ENCODE data around the gene OOSP3.
"Not testable (repeated sequence)": the region's sequence is repeated elsewhere in the genome, so short reads cannot be mapped to it uniquely, and the experiment has no call there.

OOSP3 gene

DNA sequence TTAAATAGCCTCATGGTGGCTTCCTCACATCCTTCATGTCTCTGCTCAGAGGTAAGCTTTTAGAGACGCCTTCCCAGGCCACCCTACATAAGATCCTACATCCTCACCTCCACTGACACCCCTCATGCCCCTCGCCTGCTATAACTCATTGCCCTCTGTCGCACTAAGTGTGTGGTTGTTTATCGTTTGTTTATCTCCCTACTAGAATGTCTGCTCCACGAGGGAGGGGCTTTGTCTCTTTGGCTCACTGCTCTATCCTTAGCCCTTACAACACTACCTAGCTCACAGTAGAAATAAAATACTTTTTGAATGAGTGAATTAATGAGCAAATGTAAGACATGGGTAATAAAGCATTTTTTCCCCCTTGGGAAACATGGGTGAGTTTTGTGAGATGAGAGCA is 32.0 kb upstream of the OOSP3 start:
- TF ChIP-seq, protein P1, sequence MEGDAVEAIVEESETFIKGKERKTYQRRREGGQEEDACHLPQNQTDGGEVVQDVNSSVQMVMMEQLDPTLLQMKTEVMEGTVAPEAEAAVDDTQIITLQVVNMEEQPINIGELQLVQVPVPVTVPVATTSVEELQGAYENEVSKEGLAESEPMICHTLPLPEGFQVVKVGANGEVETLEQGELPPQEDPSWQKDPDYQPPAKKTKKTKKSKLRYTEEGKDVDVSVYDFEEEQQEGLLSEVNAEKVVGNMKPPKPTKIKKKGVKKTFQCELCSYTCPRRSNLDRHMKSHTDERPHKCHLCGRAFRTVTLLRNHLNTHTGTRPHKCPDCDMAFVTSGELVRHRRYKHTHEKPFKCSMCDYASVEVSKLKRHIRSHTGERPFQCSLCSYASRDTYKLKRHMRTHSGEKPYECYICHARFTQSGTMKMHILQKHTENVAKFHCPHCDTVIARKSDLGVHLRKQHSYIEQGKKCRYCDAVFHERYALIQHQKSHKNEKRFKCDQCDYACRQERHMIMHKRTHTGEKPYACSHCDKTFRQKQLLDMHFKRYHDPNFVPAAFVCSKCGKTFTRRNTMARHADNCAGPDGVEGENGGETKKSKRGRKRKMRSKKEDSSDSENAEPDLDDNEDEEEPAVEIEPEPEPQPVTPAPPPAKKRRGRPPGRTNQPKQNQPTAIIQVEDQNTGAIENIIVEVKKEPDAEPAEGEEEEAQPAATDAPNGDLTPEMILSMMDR (conservative IDR thresholded peaks at IDR 0.05; ENCODE audit: control insufficient read depth, insufficient read depth, low read depth, low read length) = no peak
- H3K4me3 ChIP-seq (ENCODE audit: control insufficient read depth, low read depth, low read length) = no peak overlapping the region
- DNase-seq (ENCODE audit: low read depth) = no peak

DNA sequence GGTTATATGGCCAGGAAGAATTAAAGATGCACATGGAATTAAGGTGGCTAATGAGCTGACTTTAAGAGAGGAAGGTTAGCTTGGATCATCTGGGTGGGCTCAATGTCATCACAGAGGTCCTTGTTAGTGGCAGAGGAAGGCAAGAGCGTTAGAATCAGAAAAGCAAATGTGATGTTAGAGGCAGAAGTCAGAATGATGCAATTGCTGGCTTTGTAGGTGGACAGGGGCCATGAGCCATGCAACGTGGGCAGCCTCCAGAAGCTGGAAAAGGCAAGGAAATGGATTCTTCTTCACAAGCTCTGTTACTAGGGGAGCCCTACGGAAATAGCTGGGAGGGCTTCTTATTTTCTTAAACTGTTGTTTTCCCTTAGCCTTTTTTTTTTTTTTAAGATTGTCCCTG is 31.0 kb upstream of the OOSP3 start:
- DNase-seq (ENCODE audit: low read depth) = no peak
- no peak overlapping the region for H3K4me3 ChIP-seq (ENCODE audit: control insufficient read depth, low read depth, low read length)
- TF ChIP-seq, protein P1 (conservative IDR thresholded peaks at IDR 0.05; ENCODE audit: control insufficient read depth, insufficient read depth, low read depth, low read length) = no peak

DNA sequence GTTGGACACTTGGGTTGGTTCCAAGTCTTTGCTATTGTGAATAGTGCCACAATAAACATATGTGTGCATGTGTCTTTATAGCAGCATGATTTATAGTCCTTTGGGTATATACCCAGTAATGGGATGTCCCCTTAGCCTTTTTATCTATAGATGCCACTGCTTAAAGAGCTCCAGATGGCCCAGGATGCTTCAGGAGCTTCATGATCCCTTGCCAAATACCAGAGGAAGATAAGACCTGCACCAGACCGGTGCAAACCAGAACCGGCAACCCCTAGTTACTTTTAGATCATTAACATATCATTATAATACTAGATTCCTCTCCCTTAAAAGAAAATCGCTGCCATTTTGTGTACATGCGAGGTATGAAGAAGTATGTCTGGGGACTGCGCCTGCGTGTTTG is 30.1 kb upstream of the OOSP3 start:
- not testable (repeated sequence) for DNase-seq (ENCODE audit: low read depth); H3K4me3 ChIP-seq (ENCODE audit: control insufficient read depth, low read depth, low read length)

DNA sequence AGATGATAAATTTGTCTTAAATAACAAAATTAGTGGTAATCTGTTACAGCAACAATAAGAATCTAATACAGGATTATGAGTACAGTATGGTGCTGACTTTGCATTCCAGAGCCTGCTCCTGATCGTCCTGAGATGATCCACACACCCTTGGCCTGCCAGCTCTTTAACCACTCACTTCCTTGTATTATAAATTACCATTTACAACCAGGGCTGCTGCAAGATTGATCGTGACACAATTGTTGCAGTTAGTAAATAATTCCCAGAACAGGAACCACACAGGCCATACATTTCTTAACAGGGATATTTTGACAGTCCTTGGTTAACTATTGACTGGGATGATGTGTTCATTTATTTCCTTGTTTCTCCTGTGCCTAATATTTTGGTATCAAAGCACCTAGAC is 29.5 kb upstream of the OOSP3 start:
- H3K4me3 ChIP-seq (ENCODE audit: control insufficient read depth, low read depth, low read length) = no peak overlapping the region
- TF ChIP-seq, protein P1 (conservative IDR thresholded peaks at IDR 0.05; ENCODE audit: control insufficient read depth, insufficient read depth, low read depth, low read length) = no peak
- DNase-seq (ENCODE audit: low read depth) = no peak

DNA sequence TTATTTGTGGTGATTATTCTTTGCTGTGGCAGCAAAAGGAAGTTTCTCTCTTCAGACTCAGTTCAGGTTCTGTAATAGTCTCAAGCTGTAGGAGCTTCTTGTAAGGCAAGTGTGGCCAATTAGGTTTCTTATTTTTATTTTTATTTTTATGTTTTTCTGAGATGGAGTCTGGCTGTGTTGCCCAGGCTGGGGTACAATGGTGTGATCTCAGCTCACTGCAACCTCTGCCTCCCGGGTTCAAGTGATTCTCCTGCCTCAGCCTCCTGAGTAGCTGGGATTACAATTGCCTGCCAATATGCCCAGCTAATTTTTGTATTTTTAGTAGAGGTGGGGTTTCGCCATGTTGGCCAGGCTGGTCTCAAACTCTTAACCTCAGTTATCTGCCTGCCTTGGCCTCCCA is 29.0 kb upstream of the OOSP3 start:
- not testable (repeated sequence) for H3K4me3 ChIP-seq (ENCODE audit: control insufficient read depth, low read depth, low read length); DNase-seq (ENCODE audit: low read depth)

DNA sequence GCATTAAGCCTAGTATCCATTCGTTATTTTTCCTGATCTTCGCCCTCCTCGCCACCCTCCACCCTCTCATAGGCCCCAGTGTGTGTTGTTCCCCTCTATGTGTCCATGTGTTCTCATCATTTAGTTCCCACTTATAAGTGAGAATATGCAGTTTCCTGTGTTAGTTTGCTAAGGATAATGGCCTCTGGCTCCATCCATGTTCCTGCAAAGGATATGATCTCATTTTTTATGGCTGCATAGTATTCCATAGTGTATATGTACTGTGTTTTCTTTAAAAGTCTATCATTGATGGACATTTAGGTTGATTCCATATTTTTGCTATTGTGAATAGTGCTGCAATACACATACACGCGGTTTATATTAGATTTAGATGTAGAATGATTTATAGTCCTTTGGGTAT is 27.2 kb upstream of the OOSP3 start:
- H3K4me3 ChIP-seq (ENCODE audit: control insufficient read depth, low read depth, low read length); DNase-seq (ENCODE audit: low read depth): not testable (repeated sequence)

DNA sequence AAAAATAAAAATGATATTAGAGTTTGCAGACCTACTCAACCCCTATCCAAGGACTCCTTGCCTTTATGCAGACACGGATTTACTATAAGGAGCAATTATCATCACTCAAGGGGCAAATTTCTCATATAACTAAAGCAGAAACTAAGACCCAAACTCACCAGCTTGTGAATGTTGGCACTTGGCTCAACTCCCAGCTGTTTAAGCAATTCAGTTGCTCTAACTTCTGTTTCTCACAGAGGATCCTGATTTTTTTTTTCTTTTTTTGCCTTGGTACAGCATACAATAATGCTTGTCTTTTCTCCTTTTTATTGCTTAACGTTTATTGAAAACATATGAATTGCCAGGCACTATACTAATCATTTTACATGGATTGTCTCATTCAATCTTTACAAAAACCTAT is 23.7 kb upstream of the OOSP3 start:
- DNase-seq (ENCODE audit: low read depth) = no peak
- no peak overlapping the region for H3K4me3 ChIP-seq (ENCODE audit: control insufficient read depth, low read depth, low read length)
- TF ChIP-seq, protein P1 (conservative IDR thresholded peaks at IDR 0.05; ENCODE audit: control insufficient read depth, insufficient read depth, low read depth, low read length) = no peak

DNA sequence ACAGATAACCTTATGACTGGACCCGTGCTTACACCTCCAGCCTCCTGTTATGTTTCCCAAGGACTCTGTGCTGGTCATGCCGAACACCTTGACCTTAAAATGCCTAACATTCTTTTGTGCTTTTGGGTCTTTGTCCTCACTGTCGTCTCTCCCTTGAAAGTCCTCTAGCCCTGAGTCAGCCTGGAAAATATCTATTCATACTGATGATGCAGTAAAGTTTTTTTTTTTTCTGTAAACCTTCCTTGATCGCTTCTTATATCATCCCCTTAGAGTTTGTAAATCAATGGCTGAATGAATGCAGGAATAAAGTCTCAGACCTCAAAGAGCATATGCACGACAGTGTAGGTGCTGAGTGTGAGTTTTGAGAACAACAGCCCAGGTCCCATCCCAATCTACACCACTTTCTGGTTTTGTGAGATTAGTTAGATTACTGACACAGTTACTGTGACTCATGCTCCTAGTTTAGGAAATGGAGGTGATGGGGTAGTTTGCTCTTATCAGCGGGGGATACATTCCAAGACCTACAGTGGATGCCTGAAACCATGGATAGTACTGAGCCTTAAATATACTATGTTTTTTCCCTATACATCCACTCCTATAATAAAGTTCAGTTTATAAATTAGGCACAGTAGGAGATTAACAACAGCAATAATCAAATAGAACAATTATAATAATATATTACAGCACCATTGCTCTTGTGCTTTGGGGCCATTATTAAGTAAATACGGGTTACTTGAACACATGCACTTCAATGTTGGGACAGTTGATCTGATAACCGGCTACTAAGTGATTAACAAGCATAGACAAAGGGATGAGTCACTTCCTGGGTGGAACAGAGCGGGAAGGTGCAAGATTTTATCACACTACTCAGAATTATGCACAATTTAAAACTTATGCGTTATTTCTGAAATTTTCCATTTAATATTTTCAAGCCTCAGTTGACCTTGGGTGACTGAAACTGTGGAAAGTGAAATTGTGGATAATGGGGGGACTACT is 20.8 kb upstream of the OOSP3 start:
- no peak for DNase-seq (ENCODE audit: low read depth)
- H3K4me3 ChIP-seq (ENCODE audit: control insufficient read depth, low read depth, low read length) = no peak overlapping the region
- TF ChIP-seq, protein P1 (conservative IDR thresholded peaks at IDR 0.05; ENCODE audit: control insufficient read depth, insufficient read depth, low read depth, low read length) = no peak

Data from fibroblast of mammary gland (primary cell).